Epithelial cell of proximal tubule (primary cell): Measurements from ENCODE around the gene KIDINS220. TPM values are rescaled to one million over a fixed set of nuclear protein-coding genes. Genes with fewer than 3 reads are reported as not detected.

Experiments used
- DNase-seq: peaks from one replicate; pipeline ENCODE4 v3.0.0-alpha.2; 2011; ENCODE audit warnings: low read depth
- H3K4me3 ChIP-seq: 2 replicates; pipeline ENCODE4 v1.5.1; 2011; ENCODE audit warnings: low read depth, mild to moderate bottlenecking, low read length
- CTCF ChIP-seq: conservative IDR thresholded peaks from 2 replicates; pipeline ENCODE4 v1.5.1; 2012; ENCODE audit warnings: low read depth, mild to moderate bottlenecking, low read length
- total RNA-seq: library from RNA; depleted of rRNA; stranded (reverse); fragments of >200 nt; gene quantifications from 2 replicates; pipeline ENCODE4 v1.2.3, GENCODE V29; 2015

The KIDINS220 gene
- total RNA-seq, 1 donor from 2014 or later, result 27.0 TPM

GRCh38 chr2:8833853-8834252, 3.6 kb downstream of the KIDINS220 start:
- no peak for DNase-seq
- TF ChIP-seq CTCF, result no peak
- no peak overlapping the region for H3K4me3 ChIP-seq

GRCh38 chr2:8831516-8831915, 5.9 kb downstream of the KIDINS220 start:
- no peak for DNase-seq
- no peak for TF ChIP-seq CTCF
- H3K4me3 ChIP-seq, result no peak overlapping the region

DNA sequence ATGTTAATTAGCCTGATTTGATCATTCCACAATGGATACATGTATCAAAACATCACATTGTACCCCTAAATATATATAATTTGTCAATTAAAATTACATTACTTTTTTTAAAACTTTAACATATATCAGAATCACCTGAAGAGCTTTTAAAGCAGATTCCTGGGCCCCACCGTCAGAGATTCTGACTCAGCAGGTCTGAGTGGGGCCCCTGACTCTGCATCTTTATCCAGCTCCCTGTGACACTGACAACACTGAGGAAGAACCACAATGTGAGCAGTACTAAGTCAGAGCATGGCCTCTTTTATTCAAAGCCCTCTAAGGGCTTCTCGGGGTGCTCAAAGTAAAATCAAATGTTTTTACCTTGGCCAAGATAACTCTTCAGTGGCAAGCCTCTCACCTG, 9.7 kb downstream of the KIDINS220 start:
- no peak for DNase-seq
- H3K4me3 ChIP-seq, result no peak overlapping the region
- TF ChIP-seq CTCF, result no peak

GRCh38 chr2:8822218-8822617, 15.2 kb downstream of the KIDINS220 start:
- no peak for TF ChIP-seq CTCF
- DNase-seq, result no peak
- H3K4me3 ChIP-seq, result no peak overlapping the region

DNA sequence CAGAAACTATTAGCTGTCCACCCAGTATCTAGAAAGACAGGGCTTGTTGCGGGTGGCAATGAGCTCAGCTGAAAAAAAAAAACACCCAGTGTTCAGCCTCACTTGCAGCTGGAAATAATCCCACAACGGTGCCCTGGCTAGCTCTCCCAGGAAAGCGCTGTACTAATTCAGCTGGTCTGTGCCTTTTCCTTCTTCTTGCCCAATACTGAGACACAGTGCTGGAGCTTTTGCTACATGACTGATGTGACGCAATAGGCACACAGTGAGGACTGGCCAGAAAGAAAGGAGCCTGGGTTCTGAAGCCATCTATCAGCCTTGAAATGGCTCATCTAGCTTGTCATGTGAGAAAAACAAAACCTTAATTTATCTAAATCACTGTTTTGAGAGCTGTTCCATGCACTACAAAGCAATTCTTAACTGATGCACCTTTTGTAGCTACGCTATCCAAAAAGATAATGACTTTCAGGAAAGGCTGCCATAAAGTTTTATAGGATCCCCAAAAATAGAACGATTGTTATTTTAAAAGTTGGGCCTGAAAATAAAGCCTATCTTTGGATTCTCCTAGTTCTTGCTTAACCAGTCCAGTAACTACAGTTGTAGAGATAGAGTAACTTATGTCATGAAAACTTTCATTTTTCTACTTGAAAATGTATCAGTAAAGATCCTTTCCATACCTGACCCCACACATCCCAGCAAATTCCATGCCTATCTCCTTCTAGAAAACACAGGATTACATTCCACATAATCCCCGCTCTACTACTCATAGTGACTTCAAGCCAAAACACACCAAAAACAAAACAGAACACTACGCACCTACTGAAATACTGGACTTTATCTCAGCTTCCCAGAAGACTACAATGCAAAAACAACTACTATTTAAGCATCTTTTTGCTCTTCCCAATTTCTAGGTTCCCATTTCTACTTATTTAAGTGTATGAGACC, 15.9 kb downstream of the KIDINS220 start:
- DNase-seq, result no peak
- no peak overlapping the region for H3K4me3 ChIP-seq
- no peak for TF ChIP-seq CTCF

- no peak for TF ChIP-seq CTCF
- DNase-seq, result no peak
- no peak overlapping the region for H3K4me3 ChIP-seq
Observed at GRCh38 chr2:8819948-8820347, 17.5 kb downstream of the KIDINS220 start.

DNA sequence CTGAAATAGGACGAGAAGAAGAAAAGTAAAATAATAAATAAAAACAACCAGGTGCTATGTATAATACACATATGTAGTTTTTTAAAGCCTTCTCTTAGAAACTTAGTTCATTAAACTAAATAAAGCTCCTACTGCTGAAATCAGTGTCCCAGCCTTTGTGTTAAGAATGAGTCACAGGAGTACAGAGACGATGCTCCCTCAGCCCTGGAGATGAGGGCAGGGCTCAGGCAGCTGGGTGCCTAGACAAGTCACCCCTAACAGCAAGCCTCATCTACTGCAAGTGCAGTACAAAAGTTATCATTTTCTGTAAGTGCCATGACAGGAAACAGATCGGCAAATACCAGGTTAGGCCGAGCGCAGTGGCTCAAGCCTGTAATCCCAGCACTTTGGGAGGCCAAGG, 18.2 kb downstream of the KIDINS220 start:
- no peak overlapping the region for H3K4me3 ChIP-seq
- no peak for TF ChIP-seq CTCF
- no peak for DNase-seq
